Neural progenitor cell (in vitro differentiated cells): ENCODE data around the gene TNFRSF14. TPM values are rescaled to one million over a fixed set of nuclear protein-coding genes. Genes with fewer than 3 reads are reported as not detected.

Experiments
- DNase-seq: peaks from one replicate; pipeline ENCODE4 v3.0.0-alpha.2; 2016; ENCODE audit warnings: low spot score
- H2AFZ ChIP-seq: fragments of 200-600 bp; sonication (generic); replicated peaks from 2 replicates; pipeline ENCODE4 v1.6.1; 2016; ENCODE audit warnings: antibody characterized with exemption
- H3F3A ChIP-seq: fragments of 200-600 bp; sonication (generic); 2 replicates; pipeline ENCODE4 v1.6.1; 2016; ENCODE audit warnings: antibody characterized with exemption, low read depth
- H3K27ac ChIP-seq: fragments of 200-600 bp; sonication (generic); 2 replicates; pipeline ENCODE4 v1.5.1; 2016; ENCODE audit warnings: mild to moderate bottlenecking
- H3K27me3 ChIP-seq: fragments of 200-600 bp; sonication (generic); 2 replicates; pipeline ENCODE4 v1.6.1; 2016; ENCODE audit warnings: mild to moderate bottlenecking, moderate library complexity
- H3K36me3 ChIP-seq: fragments of 200-600 bp; sonication (generic); 2 replicates; pipeline ENCODE4 v1.5.1; 2016
- H3K4me1 ChIP-seq: fragments of 200-600 bp; sonication (generic); 2 replicates; pipeline ENCODE4 v1.6.1; 2016; ENCODE audit warnings: mixed run types
- H3K4me2 ChIP-seq: fragments of 200-600 bp; sonication (generic); 2 replicates; pipeline ENCODE4 v1.6.1; 2016
- H3K4me3 ChIP-seq: fragments of 200-600 bp; sonication (generic); 2 replicates; pipeline ENCODE4 v1.5.1; 2016
- H3K79me2 ChIP-seq: fragments of 200-600 bp; sonication (generic); 2 replicates; pipeline ENCODE4 v1.6.1; 2016; ENCODE audit warnings: low read depth
- H3K9ac ChIP-seq: fragments of 200-600 bp; sonication (generic); 2 replicates; pipeline ENCODE4 v1.6.1; 2016
- H3K9me3 ChIP-seq: fragments of 200-600 bp; sonication (generic); 2 replicates; pipeline ENCODE4 v1.5.1; 2016; ENCODE audit warnings: low read depth
- H4K20me1 ChIP-seq: fragments of 200-600 bp; sonication (generic); 2 replicates; pipeline ENCODE4 v1.6.1; 2016; ENCODE audit warnings: low read depth
- H3K27ac Mint-ChIP-seq: 3 replicates; pipeline ENCODE4 v1.8.0; 2021; ENCODE audit warnings: mixed read lengths
- H3K27me3 Mint-ChIP-seq: 2 replicates; pipeline ENCODE4 v1.8.0; 2022; ENCODE audit warnings: low read depth, mild to moderate bottlenecking, inconsistent platforms, moderate library complexity, mixed read lengths; ENCODE audit not compliant: insufficient read depth
- H3K36me3 Mint-ChIP-seq: 3 replicates; pipeline ENCODE4 v1.8.0; 2021; ENCODE audit warnings: mixed read lengths
- H3K4me1 Mint-ChIP-seq: 3 replicates; pipeline ENCODE4 v1.8.0; 2021; ENCODE audit warnings: mixed read lengths
- H3K4me3 Mint-ChIP-seq: 3 replicates; pipeline ENCODE4 v1.8.0; 2021; ENCODE audit warnings: mild to moderate bottlenecking, moderate library complexity, mixed read lengths
- H3K9me3 Mint-ChIP-seq: 3 replicates; pipeline ENCODE4 v1.8.0; 2020; ENCODE audit warnings: mixed read lengths
- EZH2 ChIP-seq: fragments of 200-600 bp; sonication (generic); IDR thresholded peaks from 2 replicates; pipeline ENCODE4 v1.6.1; 2017; ENCODE audit warnings: antibody characterized with exemption, mild to moderate bottlenecking, moderate library complexity
- EZH2phosphoT487 ChIP-seq: fragments of 200-600 bp; sonication (generic); IDR thresholded peaks from 2 replicates; pipeline ENCODE4 v1.6.1; 2017; ENCODE audit warnings: antibody characterized with exemption
- total RNA-seq: library from RNA; depleted of rRNA; stranded (reverse); fragments of >200 nt; gene quantifications from 2 replicates; pipeline ENCODE4 v1.2.3, GENCODE V29; 2015; ENCODE audit warnings: low replicate concordance
- TF ChIP-seq, protein P1 (sequence below): fragments of 200-600 bp; sonication (generic); IDR thresholded peaks from 2 replicates; pipeline ENCODE4 v1.5.1; 2017; ENCODE audit warnings: antibody characterized with exemption, mild to moderate bottlenecking

TNFRSF14 gene
- total RNA-seq, 1 donor from 2014 or later = not detected

- Mint-ChIP-seq H3K4me3 (no peak overlapping the region), H3K9me3 (no peaks in the 10 kb centered on the region), H3K27me3 (peaks cover 2% of the 10 kb centered on the region), H3K36me3 (no peaks in the 10 kb centered on the region), H3K4me1 (no peaks in the 10 kb centered on the region), H3K27ac (no peak overlapping the region)
- Histone ChIP-seq H3K36me3 (no peaks in the 10 kb centered on the region), H3K27ac (no peak overlapping the region), H3F3A (peaks cover 1% of the 10 kb centered on the region), H3K9me3 (no peaks in the 10 kb centered on the region), H2AFZ (no peak overlapping the region), H3K27me3 (no peaks in the 10 kb centered on the region), H4K20me1 (peaks cover 6% of the 10 kb centered on the region), H3K4me1 (peaks cover 5% of the 10 kb centered on the region), H3K4me2 (no peak overlapping the region), H3K79me2 (peaks cover 3% of the 10 kb centered on the region), H3K4me3 (no peak overlapping the region), H3K9ac (no peak overlapping the region)
- TF ChIP-seq, protein P1, sequence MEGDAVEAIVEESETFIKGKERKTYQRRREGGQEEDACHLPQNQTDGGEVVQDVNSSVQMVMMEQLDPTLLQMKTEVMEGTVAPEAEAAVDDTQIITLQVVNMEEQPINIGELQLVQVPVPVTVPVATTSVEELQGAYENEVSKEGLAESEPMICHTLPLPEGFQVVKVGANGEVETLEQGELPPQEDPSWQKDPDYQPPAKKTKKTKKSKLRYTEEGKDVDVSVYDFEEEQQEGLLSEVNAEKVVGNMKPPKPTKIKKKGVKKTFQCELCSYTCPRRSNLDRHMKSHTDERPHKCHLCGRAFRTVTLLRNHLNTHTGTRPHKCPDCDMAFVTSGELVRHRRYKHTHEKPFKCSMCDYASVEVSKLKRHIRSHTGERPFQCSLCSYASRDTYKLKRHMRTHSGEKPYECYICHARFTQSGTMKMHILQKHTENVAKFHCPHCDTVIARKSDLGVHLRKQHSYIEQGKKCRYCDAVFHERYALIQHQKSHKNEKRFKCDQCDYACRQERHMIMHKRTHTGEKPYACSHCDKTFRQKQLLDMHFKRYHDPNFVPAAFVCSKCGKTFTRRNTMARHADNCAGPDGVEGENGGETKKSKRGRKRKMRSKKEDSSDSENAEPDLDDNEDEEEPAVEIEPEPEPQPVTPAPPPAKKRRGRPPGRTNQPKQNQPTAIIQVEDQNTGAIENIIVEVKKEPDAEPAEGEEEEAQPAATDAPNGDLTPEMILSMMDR = no peak
- TF ChIP-seq EZH2 (no peak), EZH2phosphoT487 (no peak)
- DNase-seq = no peak
Observed at GRCh38 chr1:2591233-2591580, 35.0 kb downstream of the TNFRSF14 start.

- no peak overlapping the region for H3K4me2 ChIP-seq
- H3K79me2 ChIP-seq = peaks cover 3% of the 10 kb centered on the region
- Mint-ChIP-seq H3K4me3 (no peak overlapping the region), H3K27me3 (peaks cover 2% of the 10 kb centered on the region), H3K36me3 (no peaks in the 10 kb centered on the region), H3K9me3 (no peaks in the 10 kb centered on the region), H3K27ac (no peak overlapping the region), H3K4me1 (no peaks in the 10 kb centered on the region)
- H3K27me3 ChIP-seq = no peaks in the 10 kb centered on the region
- no peak overlapping the region for H2AFZ ChIP-seq
- H3K27ac ChIP-seq = no peak overlapping the region
- no peaks in the 10 kb centered on the region for H3K9me3 ChIP-seq
- DNase-seq = no peak
- peaks cover 5% of the 10 kb centered on the region for H3K4me1 ChIP-seq
- no peaks in the 10 kb centered on the region for H3K36me3 ChIP-seq
- peaks cover 6% of the 10 kb centered on the region for H4K20me1 ChIP-seq
- no peak overlapping the region for H3K9ac ChIP-seq
- TF ChIP-seq EZH2phosphoT487 = no peak
- TF ChIP-seq, protein P1 = no peak
- no peak for TF ChIP-seq EZH2
- no peak overlapping the region for H3K4me3 ChIP-seq
- H3F3A ChIP-seq = no peaks in the 10 kb centered on the region
Observed at GRCh38 chr1:2591581-2592261, 35.5 kb downstream of the TNFRSF14 start.

- Histone ChIP-seq H4K20me1 (peaks cover 2% of the 10 kb centered on the region), H3K4me2 (no peak overlapping the region), H3K4me1 (peaks cover 1% of the 10 kb centered on the region), H3K27me3 (no peaks in the 10 kb centered on the region), H2AFZ (no peak overlapping the region), H3K9ac (no peak overlapping the region), H3K9me3 (no peaks in the 10 kb centered on the region), H3F3A (no peaks in the 10 kb centered on the region), H3K4me3 (no peak overlapping the region), H3K36me3 (no peaks in the 10 kb centered on the region), H3K79me2 (peaks cover 2% of the 10 kb centered on the region), H3K27ac (no peak overlapping the region)
- Mint-ChIP-seq H3K4me3 (no peak overlapping the region), H3K9me3 (no peaks in the 10 kb centered on the region), H3K36me3 (no peaks in the 10 kb centered on the region), H3K27ac (peak overlapping the region; percentile 66), H3K4me1 (peaks cover 3% of the 10 kb centered on the region), H3K27me3 (peaks cover 2% of the 10 kb centered on the region)
- DNase-seq = no peak
- TF ChIP-seq, protein P1 = no peak
- no peak for TF ChIP-seq EZH2phosphoT487
- TF ChIP-seq EZH2 = no peak
Observed at GRCh38 chr1:2592672-2593071, 36.5 kb downstream of the TNFRSF14 start.
